GM19468 (cell line): ENCODE results near the gene RPP25L.

Experiments used
- ATAC-seq: cut with Tn5 transposase; IDR thresholded peaks from one replicate; pipeline ENCODE4 v1.9.1; 2021; ENCODE audit warnings: mild to moderate bottlenecking, moderate library complexity, moderate number of reproducible peaks; ENCODE audit not compliant: unreplicated experiment; ENCODE audit errors: extremely low read depth

Gene RPP25L

GRCh38 chr9:34615132-34615531 is 3.2 kb upstream of the RPP25L start:
- no peak for ATAC-seq

GRCh38 chr9:34612788-34613390 is 992 bp upstream of the RPP25L start:
- ATAC-seq: no peak

- ATAC-seq: no peak
These were observed 566 bp downstream of the RPP25L start for GRCh38 chr9:34611251-34611810.

DNA sequence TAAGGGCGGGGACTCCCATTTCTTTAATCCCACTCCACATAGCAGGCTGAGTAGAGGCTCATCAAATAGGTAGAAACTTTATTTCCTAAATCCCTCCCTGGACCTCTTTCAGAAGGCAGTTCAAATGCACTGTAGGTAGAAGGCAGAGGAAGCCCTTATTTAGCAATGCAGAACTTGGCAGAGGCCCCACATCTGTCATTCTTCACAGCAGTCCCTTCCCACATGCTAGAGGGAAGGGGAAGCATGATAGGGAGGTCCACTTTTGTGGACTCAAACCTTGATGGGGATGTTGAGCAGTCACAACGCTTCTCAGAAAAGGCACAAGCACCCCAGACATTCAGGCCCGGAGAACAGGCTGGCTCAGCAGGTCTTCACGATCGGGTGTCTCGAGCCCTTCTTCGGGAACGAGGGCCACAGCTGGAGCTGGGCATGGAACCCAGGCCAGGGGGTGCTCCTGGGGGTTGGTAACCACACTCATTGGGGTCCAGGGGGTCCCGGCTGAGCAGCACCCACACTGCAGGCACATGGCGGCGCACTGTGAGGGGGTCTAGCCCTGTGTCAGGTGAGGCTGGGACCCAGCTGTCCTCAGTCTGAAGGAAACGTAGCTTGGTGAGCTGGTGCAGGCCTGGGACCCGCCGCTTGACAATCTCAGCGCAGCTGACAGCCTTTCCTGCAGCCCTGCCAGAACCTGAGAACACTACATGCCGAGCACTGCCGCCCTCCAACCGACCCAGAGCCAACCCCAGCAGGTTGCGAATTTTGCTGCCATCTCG is 1.3 kb downstream of the RPP25L start:
- ATAC-seq: no peak

- ATAC-seq: no peak
These were observed 4.6 kb downstream of the RPP25L start for GRCh38 chr9:34607331-34607730.

- no peak for ATAC-seq
These were observed 5.0 kb downstream of the RPP25L start for GRCh38 chr9:34606905-34607304.

- ATAC-seq: no peak
These were observed 5.7 kb downstream of the RPP25L start for GRCh38 chr9:34606190-34606589.

- no peak for ATAC-seq
These were observed 8.2 kb downstream of the RPP25L start for GRCh38 chr9:34603610-34604231.

DNA sequence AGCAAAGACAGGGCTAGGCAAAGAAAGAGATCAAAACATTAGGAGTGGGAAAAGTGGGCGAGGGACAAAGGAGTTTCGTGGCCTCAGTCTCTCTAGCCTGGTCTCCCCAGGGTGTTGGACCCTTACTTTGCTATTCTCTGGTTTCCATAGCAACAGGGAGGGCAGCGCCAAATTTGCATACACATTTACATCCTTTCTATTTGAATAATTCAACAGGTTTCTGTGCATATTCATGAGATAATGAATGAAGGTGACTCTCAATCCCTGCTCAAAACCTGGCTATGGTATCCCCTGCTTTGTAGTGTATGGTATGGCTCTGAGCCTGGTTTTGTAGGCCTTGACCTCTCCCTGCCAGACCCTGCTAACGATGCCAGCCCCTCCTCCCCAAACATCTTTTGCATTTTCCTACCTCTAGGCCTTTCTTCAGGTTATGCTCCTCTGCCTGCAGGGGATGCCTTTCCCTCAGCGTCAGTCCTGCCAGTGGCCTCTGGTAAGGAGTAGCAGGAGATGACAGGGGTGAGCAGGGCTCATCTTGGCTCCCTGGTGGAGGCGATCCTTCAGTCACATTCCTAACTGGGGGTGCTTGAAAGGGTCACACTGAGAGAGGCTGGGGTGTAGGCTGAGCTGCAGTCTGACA is 9.8 kb downstream of the RPP25L start:
- ATAC-seq: no peak

DNA sequence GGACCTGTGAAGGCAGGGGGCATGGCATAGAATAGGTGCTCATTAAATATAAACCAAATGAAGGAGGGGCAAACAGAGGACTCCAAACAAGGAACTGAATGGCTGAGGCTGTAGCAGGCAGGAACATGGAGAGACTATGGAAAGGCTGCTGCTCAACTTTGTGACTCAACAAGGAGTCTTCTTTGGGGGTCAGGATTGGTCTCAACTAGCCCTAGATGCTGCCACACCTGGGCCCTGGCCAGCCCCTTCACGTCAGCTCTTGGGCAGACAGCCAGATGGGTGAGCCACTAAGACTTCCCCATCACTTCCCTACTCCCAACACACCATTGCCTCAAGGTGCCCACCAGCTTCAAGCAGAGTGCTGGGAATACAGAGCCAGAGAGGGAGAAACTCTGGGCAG is 11.0 kb downstream of the RPP25L start:
- no peak for ATAC-seq

GRCh38 chr9:34599546-34599945 is 12.4 kb downstream of the RPP25L start:
- no peak for ATAC-seq

DNA sequence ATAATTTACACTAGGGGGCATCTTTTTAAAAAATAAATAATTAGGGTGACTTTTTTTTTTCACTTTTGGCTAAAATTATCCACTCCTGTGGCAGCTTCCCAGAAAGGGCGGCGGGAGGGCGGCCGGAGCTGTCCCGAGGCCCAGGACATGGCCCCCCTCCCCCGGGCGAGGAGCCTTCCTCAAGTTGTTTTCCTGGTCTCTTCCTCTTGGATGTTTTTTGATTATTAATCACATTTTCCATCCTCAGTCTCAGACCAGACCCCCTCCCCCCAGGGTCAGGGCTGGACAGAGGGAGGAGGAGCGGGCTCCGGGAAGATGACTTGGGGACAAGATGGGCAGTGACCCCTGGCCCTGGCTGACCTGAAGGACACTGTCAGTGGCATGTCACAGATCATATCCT is 17.7 kb downstream of the RPP25L start:
- no peak for ATAC-seq

GRCh38 chr9:34592895-34593601 is 18.8 kb downstream of the RPP25L start:
- ATAC-seq: no peak

DNA sequence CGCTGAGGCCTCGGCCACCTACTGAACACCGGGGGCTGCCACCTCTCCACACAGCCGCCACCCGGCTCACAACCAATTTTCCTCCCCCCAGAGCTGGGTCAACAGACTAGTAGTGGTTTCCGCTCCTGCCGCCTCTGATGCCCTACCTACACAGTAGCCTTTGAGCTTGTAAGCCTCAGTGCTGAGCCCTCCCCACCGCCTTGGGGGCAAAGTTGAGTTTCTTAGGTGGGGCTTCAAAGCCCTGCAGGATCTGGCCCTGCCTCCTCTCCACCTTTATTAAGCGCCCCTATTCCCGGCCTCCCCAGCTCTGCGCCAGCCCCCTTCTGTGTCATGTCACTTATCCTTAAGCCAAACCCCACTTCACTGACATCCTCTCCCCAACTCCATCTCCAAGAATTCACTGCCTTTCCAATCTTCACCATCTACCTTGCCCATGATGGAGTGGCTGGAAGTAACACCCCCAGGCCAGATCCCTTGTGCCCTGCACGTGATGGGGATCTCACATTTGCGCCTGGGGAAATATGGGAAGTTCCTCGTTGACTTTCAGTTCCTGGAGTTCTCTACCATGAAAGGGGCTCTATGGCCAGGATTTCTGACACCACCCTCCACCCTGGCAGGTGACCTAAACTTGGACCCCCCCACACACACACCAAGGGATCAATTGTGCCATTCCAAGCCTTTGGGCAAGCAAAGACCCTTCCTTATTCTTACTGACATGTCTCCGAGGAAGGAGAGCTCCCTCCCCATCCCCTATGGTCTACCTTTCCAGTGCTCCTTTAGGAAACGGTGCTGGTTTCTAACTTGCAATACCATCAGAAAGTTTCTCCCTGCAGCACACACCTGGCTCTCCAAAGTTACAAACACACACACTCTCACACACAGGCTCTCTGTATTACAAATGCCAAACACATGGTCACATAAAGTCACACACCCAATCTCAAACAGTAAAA is 19.7 kb downstream of the RPP25L start:
- ATAC-seq: no peak

DNA sequence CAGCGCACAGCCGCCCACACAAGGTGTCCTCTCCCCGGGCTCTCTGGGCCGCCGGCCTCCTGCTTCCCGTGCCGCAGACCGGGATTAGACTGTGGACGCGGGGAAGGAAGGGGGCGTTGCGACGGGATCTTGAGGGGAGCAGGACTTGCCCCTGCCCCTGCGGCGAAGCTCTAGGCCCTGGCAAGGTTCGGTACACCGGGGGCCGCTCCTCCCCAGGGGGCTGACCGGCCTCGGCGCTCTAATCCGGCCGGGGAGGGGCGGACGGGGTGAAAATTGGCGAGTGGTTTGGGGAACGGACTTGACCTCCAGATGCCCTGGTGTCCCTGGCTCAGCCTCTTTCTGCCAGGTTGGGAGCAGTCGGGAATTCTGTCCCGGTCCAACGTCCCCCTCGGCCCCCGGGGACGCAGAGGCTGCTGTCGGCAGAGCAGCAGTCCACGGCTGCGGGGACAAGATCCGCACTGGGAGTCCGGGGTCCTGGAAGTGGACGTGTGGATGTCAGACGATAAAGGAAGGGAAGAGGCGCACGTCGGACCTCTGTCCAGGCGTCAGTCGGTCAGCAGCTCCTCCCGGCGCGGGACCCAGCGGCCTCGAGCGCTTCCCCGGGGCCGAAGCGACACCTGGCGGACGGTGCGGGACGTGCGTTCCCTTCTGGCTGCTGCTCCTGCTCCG is 20.5 kb downstream of the RPP25L start:
- no peak for ATAC-seq

- no peak for ATAC-seq
These were observed 21.3 kb downstream of the RPP25L start for GRCh38 chr9:34590381-34591247.

- no peak for ATAC-seq
These were observed 22.1 kb downstream of the RPP25L start, which contains the start of gene CNTFR for GRCh38 chr9:34589636-34590380. Gene CNTFR (minus strand): TSS chr9:34589724. CDS start chr9:34568981, 20,743 bp downstream.
